Heart left ventricle (tissue), 16 donors: Measurements from ENCODE around the gene CXXC5. TPM values are rescaled to one million over a fixed set of nuclear protein-coding genes. Genes with fewer than 3 reads are reported as not detected.
A peak's percentile ranks its signal among the peaks of the same experiment; 100 is the strongest.
"Not testable (repeated sequence)": the region's sequence is repeated elsewhere in the genome, so short reads cannot be mapped to it uniquely, and the experiment has no call there.

ENCODE experiments used
- ATAC-seq, 4 donors: fragments of 200-7000 bp; cut with Tn5 transposase; one replicate each; pipeline ENCODE4 v1.9.1; 2020 to 2022; ENCODE audit warnings: moderate library complexity in 4 of 4, mild to moderate bottlenecking in 3 of 4, moderate number of reproducible peaks in 1 of 4
- DNase-seq, 5 donors: peaks; one replicate each; pipeline ENCODE4 v3.0.0-alpha.2; 2020
- H3K27ac ChIP-seq, 12 donors: fragments of 200-600 bp; sonication (generic) in 4 of 12; one replicate each; pipeline versions ENCODE4 v1.5.0 to v1.8.0; 2016 to 2022; ENCODE audit warnings: mild to moderate bottlenecking in 2 of 12
- H3K27me3 ChIP-seq, 9 donors: fragments of 200-600 bp; sonication (generic) in 2 of 9; one replicate each; pipeline versions ENCODE4 v1.5.1 to v1.8.0; 2016 to 2022; ENCODE audit warnings: mild to moderate bottlenecking in 3 of 9
- H3K36me3 ChIP-seq, 9 donors: fragments of 200-600 bp; sonication (generic) in 2 of 9; one replicate each; pipeline versions ENCODE4 v1.5.0 to v1.8.0; 2018 to 2022; ENCODE audit warnings: mild to moderate bottlenecking in 2 of 9
- H3K4me1 ChIP-seq, 12 donors: fragments of 200-600 bp; sonication (generic) in 4 of 12; one replicate each; pipeline versions ENCODE4 v1.5.0 to v1.8.0; 2016 to 2022; ENCODE audit warnings: mild to moderate bottlenecking in 3 of 12
- H3K4me3 ChIP-seq, 12 donors: fragments of 200-600 bp; sonication (generic) in 4 of 12; one replicate each; pipeline versions ENCODE4 v1.5.0 to v1.8.0; 2017 to 2022; ENCODE audit warnings: mild to moderate bottlenecking in 9 of 12, moderate library complexity in 4 of 12
- H3K9me3 ChIP-seq, 12 donors: fragments of 200-600 bp; sonication (generic) in 4 of 12; one replicate each; pipeline versions ENCODE4 v1.5.0 to v1.8.0; 2016 to 2022; ENCODE audit warnings: mild to moderate bottlenecking in 1 of 12
- CTCF ChIP-seq, 12 donors: fragments of 200-600 bp; sonication (generic) in 4 of 12; IDR thresholded peaks; one replicate each; pipeline versions ENCODE4 v1.5.0 to v1.8.0; 2018 to 2022; ENCODE audit warnings: antibody characterized with exemption in 12 of 12, mild to moderate bottlenecking in 5 of 12
- POLR2A ChIP-seq, 2 donors: fragments of 450-650 bp; IDR thresholded peaks; one replicate each; pipeline ENCODE4 v1.6.1; 2017; ENCODE audit warnings: antibody characterized with exemption in 2 of 2, mild to moderate bottlenecking in 2 of 2, moderate library complexity in 2 of 2
- WGBS, 4 donors: extraction: QIAGEN DNeasy Blood & Tissue Kit in 2 of 4; methylation state at CpG; one replicate each; pipeline versions ENCODE4 v1.1.5 to v1.1.7; 2013 to 2018; 5-methylcytosine and 5-hydroxymethylcytosine counted together
- intact Hi-C, 10 donors: fragments of 100-400 bp; cut with DNase I; formaldehyde crosslinking; loops; one replicate each; pipeline versions ENCODE4 v1.11.1 to v1.14.2; 2022
- polyA plus RNA-seq, 2 donors: library from polyadenylated mRNA; stranded (reverse); fragments of 200-250 nt; gene quantifications; one replicate each; pipeline ENCODE4 v1.2.3, GENCODE V29; 2013
- total RNA-seq, 9 donors: library from RNA; depleted of rRNA in 2 of 9; stranded (reverse); fragments of >200 nt in 2 of 9; fragmentation: NEBNext Ultra II Directional in 3 of 9; extraction: Animal tissue kit (Norgen Biotek cat#: 25700) in 3 of 9; gene quantifications; one replicate each; pipeline versions ENCODE4 v1.1.0 to v1.2.4, GENCODE V29; 2016 to 2023
- donor health status: ischemic (EF 13 %, LVEDD 7.1; RV severe dilation, severe dysfunction).
- donor health status: healthy with polysubstance abuse.
- donor health status: DM: no; HTN: yes; CAD: no.
- donor health status: DM: no; HTN: no; CAD: no.
- donor health status: ischemic (EF 25% LVEDD 6.9; RV normal size, moderate dysfunction).
- donor health status: ischemic (EF 25% LVEDD 5.7; RV mildly dilated, moderate dysfunction).
- donor health status: healthy.
- donor health status: DM: yes; HTN: yes; CAD: no.
- donor health status: ischemic (EF 35%, LVEDD 5.7; RV mildly dilated, moderate dysfunction).
- donor health status: nonischemic (EF 11% LVEDD 7.7; RV severe dilation, severe dysfunction).
- donor health status: DM: yes; HTN: yes; CAD: no.
- donor health status: PGD.
- donor health status: ischemic (EF 29% LVEDD 5.4; RV normal size, mild dysfunction).
- donor health status: nonischemic (EF 23%, LVEDD 6.1; RV moderate dilation, normal function).

CXXC5 gene
- total and polyA plus RNA-seq, 11 donors, result 29.8 to 74.6 (median 36.3) TPM

GRCh38 chr5:139726248-139726647 lies 78.1 kb downstream of the CXXC5 start:
- intact Hi-C loops, result no loop called here
- peak in 1 of 5 donors; percentile 16 for DNase-seq

GRCh38 chr5:139727615-139728014 lies 79.5 kb downstream of the CXXC5 start:
- ATAC-seq, intact Hi-C loops, H3K4me3 ChIP-seq, DNase-seq, H3K9me3 ChIP-seq, H3K27me3 ChIP-seq, H3K27ac ChIP-seq, H3K36me3 ChIP-seq: not testable (repeated sequence)
- H3K4me1 ChIP-seq, result peaks cover 0 to 11% (median 2%) of the 10 kb centered on the region in 12 donors
- WGBS, 4 donors, result 95 to 97% (median 95%) methylated on average over 9 of the region's 9 CpGs

More at GRCh38 chr5:139726248-139726647, 78.1 kb downstream of the CXXC5 start:
- H3K9me3 ChIP-seq, result no peaks in the 10 kb centered on the region
- 89 to 100% (median 94%) methylated on average over 3 of the region's 3 CpGs for WGBS, 4 donors
- TF ChIP-seq CTCF (IDR thresholded peaks at IDR 0.05) (no peak), POLR2A (IDR thresholded peaks at IDR 0.05) (no peak)
- peaks cover 0 to 11% (median 2%) of the 10 kb centered on the region in 12 donors for H3K4me1 ChIP-seq
- H3K27ac ChIP-seq, result no peak overlapping the region
- ATAC-seq, result no peak
- no peak overlapping the region for H3K4me3 ChIP-seq
- no peaks in the 10 kb centered on the region for H3K36me3 ChIP-seq
- H3K27me3 ChIP-seq, result no peaks in the 10 kb centered on the region

- Histone ChIP-seq H3K27ac (no peak overlapping the region), H3K27me3 (no peaks in the 10 kb centered on the region), H3K4me3 (no peak overlapping the region), H3K9me3 (no peaks in the 10 kb centered on the region), H3K4me1 (no peaks in the 10 kb centered on the region), H3K36me3 (no peaks in the 10 kb centered on the region)
- DNase-seq (no peak), ATAC-seq (no peak)
- TF ChIP-seq POLR2A (IDR thresholded peaks at IDR 0.05), result no peak
- no peak for TF ChIP-seq CTCF (IDR thresholded peaks at IDR 0.05)
- intact Hi-C loops, result no loop called here
- 77 to 91% (median 84%) methylated on average over 3 of the region's 3 CpGs for WGBS, 4 donors
Observed at GRCh38 chr5:139731281-139731680, 83.1 kb downstream of the CXXC5 start.

GRCh38 chr5:139732019-139732418 lies 83.9 kb downstream of the CXXC5 start:
- TF ChIP-seq CTCF (IDR thresholded peaks at IDR 0.05), result no peak
- TF ChIP-seq POLR2A (IDR thresholded peaks at IDR 0.05), result no peak
- H3K4me1 ChIP-seq, result no peaks in the 10 kb centered on the region
- 93 to 100% (median 97%) methylated on average over 2 of the region's 2 CpGs for WGBS, 4 donors
- ATAC-seq, result no peak
- no peaks in the 10 kb centered on the region for H3K36me3 ChIP-seq
- H3K27ac ChIP-seq, result no peak overlapping the region
- H3K27me3 ChIP-seq, result no peaks in the 10 kb centered on the region
- intact Hi-C loops, result no loop called here
- no peaks in the 10 kb centered on the region for H3K9me3 ChIP-seq
- no peak overlapping the region for H3K4me3 ChIP-seq
- DNase-seq, result no peak

GRCh38 chr5:139733010-139733688 lies 85.0 kb downstream of the CXXC5 start:
- DNase-seq, result no peak
- Histone ChIP-seq H3K27me3 (no peaks in the 10 kb centered on the region), H3K4me1 (no peaks in the 10 kb centered on the region), H3K27ac (peak overlapping the region in 1 of 12 donors; percentile 31), H3K9me3 (no peaks in the 10 kb centered on the region), H3K36me3 (no peaks in the 10 kb centered on the region), H3K4me3 (no peak overlapping the region)
- no peak for ATAC-seq
- intact Hi-C loops, result no loop called here
- no peak for TF ChIP-seq POLR2A (IDR thresholded peaks at IDR 0.05)
- WGBS, 4 donors, result 95 to 97% (median 97%) methylated on average over 12 of the region's 12 CpGs

Other genes with a start within 250 kb of the CXXC5 start
- 10 to 100 TPM; 10.7 to 25.9 (median 16.0) TPM for gene SPATA24, start 244.3 kb upstream of the CXXC5 start, total RNA-seq
- gene SPATA24, start 244.3 kb upstream of the CXXC5 start, polyA plus RNA-seq, result 10 to 100 TPM; 12.6 to 37.8 TPM
- 10 to 100 TPM in 5 of 9 donors, 1 to 10 TPM in 4; 4.8 to 17.8 (median 14.2) TPM for gene DNAJC18, start 208.8 kb upstream of the CXXC5 start, total RNA-seq
- gene DNAJC18, start 208.8 kb upstream of the CXXC5 start, polyA plus RNA-seq, result 1 to 10 TPM; 4.0 to 4.7 TPM
- 10 to 100 TPM; 13.4 to 59.3 (median 21.3) TPM for gene ECSCR, start 185.6 kb upstream of the CXXC5 start, total RNA-seq
- gene ECSCR, start 185.6 kb upstream of the CXXC5 start, polyA plus RNA-seq, result 10 to 100 TPM; 18.1 to 55.3 TPM
- under 1 TPM in 1 of 9 donors, not detected in 8; 0.16 TPM for gene SMIM33, start 177.3 kb upstream of the CXXC5 start, total RNA-seq
- gene SMIM33, start 177.3 kb upstream of the CXXC5 start, polyA plus RNA-seq, result not detected
- 100 to 1,000 TPM in 1 of 9 donors, 10 to 100 TPM in 8; 32.4 to 119 (median 57.9) TPM for gene STING1, start 165.6 kb upstream of the CXXC5 start, total RNA-seq
- 10 to 100 TPM; 20.4 to 25.9 TPM for gene STING1, start 165.6 kb upstream of the CXXC5 start, polyA plus RNA-seq
- gene UBE2D2, start 87.0 kb upstream of the CXXC5 start, total RNA-seq, result 100 to 1,000 TPM in 8 of 9 donors, 10 to 100 TPM in 1; 96.2 to 148 (median 134) TPM
- 100 to 1,000 TPM in 1 of 2 donors, 10 to 100 TPM in 1; 84.6 to 122 TPM for gene UBE2D2, start 87.0 kb upstream of the CXXC5 start, polyA plus RNA-seq
- under 1 TPM in 2 of 9 donors, not detected in 7; 0.04 to 0.11 TPM for gene PSD2, start 147.5 kb downstream of the CXXC5 start, total RNA-seq
- gene PSD2, start 147.5 kb downstream of the CXXC5 start, polyA plus RNA-seq, result under 1 TPM in 1 of 2 donors, not detected in 1; 0.04 TPM